ENCODE results near the gene HEXD. TPM values are rescaled to one million over a fixed set of nuclear protein-coding genes. Genes with fewer than 3 reads are reported as not detected.

The HEXD gene
- total and polyA plus RNA-seq, 3 experiments from 2014 or later: 10.6 to 30.4 (median 29.6) TPM

DNA sequence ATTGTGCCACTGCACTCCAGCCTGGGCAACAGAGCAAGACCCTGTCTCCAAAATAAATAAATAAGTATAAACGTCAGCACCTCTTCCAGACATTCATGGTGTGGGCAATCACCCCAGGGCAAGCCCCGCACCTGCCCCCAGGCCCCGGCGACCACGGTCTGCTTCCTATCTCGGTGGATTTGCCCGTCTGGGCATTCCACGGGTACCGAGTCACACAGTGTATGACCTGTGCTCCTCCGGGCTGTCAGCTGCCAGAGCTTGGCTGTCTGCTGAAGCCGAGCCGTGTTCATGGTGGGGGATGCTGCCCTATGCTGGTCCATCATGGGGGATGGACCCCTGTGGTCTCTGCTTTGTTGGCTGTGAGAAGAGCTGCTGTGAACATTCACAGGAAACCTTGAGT lies 17.0 kb downstream of the HEXD start:
- peak in 1 of 5 donors; percentile 26 for DNase-seq
- peaks cover 0 to 24% (median 0%) of the 10 kb centered on the region in 3 donors for H3K36me3 Mint-ChIP-seq
- CTCF ChIA-PET: interaction anchor here (1.1 kb wide), 1 partner anchor 82 kb away, joined by 3 read pairs; no protein-coding TSS in a partner anchor
- H3K27me3 Mint-ChIP-seq: peaks cover 0 to 2% of the 10 kb centered on the region in 2 donors
- no peak overlapping the region for H3K4me3 Mint-ChIP-seq
- Histone ChIP-seq H3K4me1 (ENCODE audit: insufficient read depth, low read length) (peaks cover 9% of the 10 kb centered on the region), H3K27me3 (ENCODE audit: insufficient read depth, low read length, poor library complexity, severe bottlenecking) (no peaks in the 10 kb centered on the region), H3K27ac (ENCODE audit: low read depth, low read length) (no peak overlapping the region), H3K9me3 (ENCODE audit: low read length) (no peaks in the 10 kb centered on the region), H3K36me3 (ENCODE audit: insufficient read depth, low read length) (peaks cover 6% of the 10 kb centered on the region), H3K4me3 (ENCODE audit: low read length) (no peak overlapping the region)
- POLR2A ChIA-PET: no interaction called here
- peak overlapping the region in 2 of 8 donors; percentile 32 to 79 for H3K27ac Mint-ChIP-seq
- H3K9me3 Mint-ChIP-seq: no peaks in the 10 kb centered on the region
- peaks cover 3 to 13% (median 11%) of the 10 kb centered on the region in 3 donors for H3K4me1 Mint-ChIP-seq

DNA sequence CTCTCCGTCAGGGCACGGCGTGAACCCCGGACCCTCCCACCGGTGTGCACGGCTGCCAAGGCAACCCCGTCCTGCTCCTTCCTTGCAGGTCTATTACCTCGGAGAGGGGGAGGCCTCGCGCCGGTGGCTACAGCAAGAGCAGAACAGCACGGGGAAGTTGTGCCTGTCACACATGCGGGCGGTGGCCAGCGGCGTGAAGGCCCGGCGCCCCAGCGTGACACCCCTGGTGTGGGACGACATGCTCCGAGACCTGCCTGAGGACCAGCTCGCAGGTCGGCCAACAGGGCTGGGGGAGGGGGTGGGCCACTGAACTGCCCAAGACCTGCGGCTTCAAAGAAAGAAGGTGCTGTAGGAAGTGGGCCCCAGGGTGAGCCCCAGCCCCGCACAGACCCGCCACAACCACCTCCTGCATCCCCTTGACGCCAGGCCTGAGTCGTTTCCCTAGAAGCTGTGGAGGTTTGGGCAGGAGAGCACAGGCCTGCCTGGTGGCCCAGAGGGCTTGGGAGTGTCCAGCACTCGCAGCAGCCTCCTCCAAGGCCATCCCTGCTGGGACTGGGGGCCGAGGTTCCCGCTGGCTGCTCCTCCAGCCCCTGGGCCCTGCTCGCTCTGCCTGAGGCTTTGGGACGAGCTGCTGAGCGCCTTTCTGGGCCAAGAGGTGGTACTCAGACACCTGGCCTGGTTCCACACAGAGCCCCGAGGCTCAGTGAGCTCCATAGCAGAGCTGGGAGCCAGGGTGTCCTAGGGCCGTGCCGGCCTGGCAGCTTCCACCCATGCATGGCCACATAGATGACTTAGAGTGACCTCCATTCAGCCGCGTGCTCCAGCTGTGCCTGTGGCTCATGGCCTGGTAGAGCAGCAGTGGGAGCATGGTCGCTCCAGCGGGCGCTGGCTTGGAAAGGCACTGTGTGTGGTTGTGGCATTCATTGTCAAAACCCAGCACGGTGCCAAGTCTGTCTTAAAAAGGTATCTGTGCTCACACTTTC lies 17.7 kb downstream of the HEXD start:
- Mint-ChIP-seq H3K36me3 (peaks cover 0 to 23% (median 0%) of the 10 kb centered on the region in 3 donors), H3K4me3 (no peak overlapping the region), H3K27me3 (peaks cover 0 to 2% of the 10 kb centered on the region in 2 donors), H3K4me1 (peaks cover 4 to 16% (median 9%) of the 10 kb centered on the region in 3 donors), H3K9me3 (no peaks in the 10 kb centered on the region), H3K27ac (no peak overlapping the region)
- Histone ChIP-seq H3K27me3 (ENCODE audit: insufficient read depth, low read length, poor library complexity, severe bottlenecking) (no peaks in the 10 kb centered on the region), H3K4me1 (ENCODE audit: insufficient read depth, low read length) (peaks cover 9% of the 10 kb centered on the region), H3K9me3 (ENCODE audit: low read length) (no peaks in the 10 kb centered on the region), H3K27ac (ENCODE audit: low read depth, low read length) (no peak overlapping the region), H3K4me3 (ENCODE audit: low read length) (no peak overlapping the region), H3K36me3 (ENCODE audit: insufficient read depth, low read length) (peaks cover 6% of the 10 kb centered on the region)
- ChIA-PET CTCF (interaction anchor here (1.1 kb wide), 1 partner anchor 83 kb away, joined by 3 read pairs; no protein-coding TSS in a partner anchor), POLR2A (no interaction called here)
- DNase-seq: peak in 1 of 5 donors; percentile 45

DNA sequence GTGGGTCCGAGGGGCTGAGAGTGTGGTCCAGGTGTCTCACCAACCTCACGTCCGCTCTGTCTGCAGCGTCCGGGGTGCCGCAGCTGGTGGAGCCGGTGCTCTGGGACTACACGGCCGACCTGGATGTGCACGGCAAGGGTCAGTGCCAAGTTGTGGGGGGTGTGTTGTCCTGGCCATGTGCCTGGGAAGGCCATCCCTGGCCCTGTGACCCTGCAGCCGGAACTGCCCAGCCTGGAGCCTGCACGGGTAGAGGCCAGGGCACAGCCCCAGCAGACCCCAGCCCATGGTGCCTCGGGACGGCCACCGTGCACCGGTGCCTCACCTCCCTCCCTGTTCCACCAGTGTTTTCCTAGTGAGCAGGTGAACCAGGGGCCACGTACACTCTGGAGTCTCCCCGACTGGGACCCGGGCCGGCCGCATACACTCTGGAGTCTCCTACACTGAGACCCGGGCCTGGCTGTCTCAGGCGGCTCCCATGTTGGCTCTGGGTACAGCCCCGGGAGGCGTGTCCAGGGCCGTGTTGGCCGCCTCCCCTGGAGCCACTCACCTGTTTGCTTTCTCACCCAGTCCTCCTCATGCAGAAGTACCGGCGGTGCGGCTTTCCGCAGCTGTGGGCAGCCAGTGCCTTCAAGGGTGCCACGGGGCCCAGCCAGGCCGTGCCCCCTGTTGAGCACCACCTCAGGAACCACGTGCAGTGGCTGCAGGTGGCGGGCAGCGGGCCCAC lies 18.6 kb downstream of the HEXD start:
- peaks cover 6% of the 10 kb centered on the region for H3K36me3 ChIP-seq (ENCODE audit: insufficient read depth, low read length)
- no peak overlapping the region for H3K4me3 ChIP-seq (ENCODE audit: low read length)
- no peak overlapping the region for H3K27ac ChIP-seq (ENCODE audit: low read depth, low read length)
- no peak overlapping the region for H3K4me3 Mint-ChIP-seq
- H3K27me3 Mint-ChIP-seq: peaks cover 0 to 2% of the 10 kb centered on the region in 2 donors
- POLR2A ChIA-PET: no interaction called here
- H3K27ac Mint-ChIP-seq: no peak overlapping the region
- no peaks in the 10 kb centered on the region for H3K27me3 ChIP-seq (ENCODE audit: insufficient read depth, low read length, poor library complexity, severe bottlenecking)
- H3K36me3 Mint-ChIP-seq: peaks cover 0 to 21% (median 0%) of the 10 kb centered on the region in 3 donors
- H3K9me3 Mint-ChIP-seq: no peaks in the 10 kb centered on the region
- CTCF ChIA-PET: no interaction called here
- H3K4me1 ChIP-seq (ENCODE audit: insufficient read depth, low read length): peaks cover 9% of the 10 kb centered on the region
- H3K4me1 Mint-ChIP-seq: peaks cover 4 to 16% (median 9%) of the 10 kb centered on the region in 3 donors
- no peak for DNase-seq
- H3K9me3 ChIP-seq (ENCODE audit: low read length): no peaks in the 10 kb centered on the region

DNA sequence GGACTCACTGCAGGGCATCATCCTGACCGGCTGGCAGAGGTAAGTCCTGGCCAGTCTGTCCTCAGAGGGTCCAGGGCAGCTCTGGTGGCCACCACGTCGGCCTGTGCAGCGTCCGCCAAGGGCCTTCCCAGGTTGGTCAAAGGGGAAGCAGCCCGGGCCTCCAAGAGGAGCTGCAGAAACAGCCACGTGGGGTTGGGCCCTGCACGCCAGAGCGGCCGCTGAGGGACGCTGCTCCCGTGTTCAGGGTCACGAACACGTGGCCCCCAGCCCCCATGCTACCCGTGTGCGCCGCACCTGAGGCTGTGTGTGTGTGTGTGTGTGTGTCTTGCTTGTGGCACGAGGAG lies 19.1 kb downstream of the HEXD start:
- no peak for DNase-seq

DNA sequence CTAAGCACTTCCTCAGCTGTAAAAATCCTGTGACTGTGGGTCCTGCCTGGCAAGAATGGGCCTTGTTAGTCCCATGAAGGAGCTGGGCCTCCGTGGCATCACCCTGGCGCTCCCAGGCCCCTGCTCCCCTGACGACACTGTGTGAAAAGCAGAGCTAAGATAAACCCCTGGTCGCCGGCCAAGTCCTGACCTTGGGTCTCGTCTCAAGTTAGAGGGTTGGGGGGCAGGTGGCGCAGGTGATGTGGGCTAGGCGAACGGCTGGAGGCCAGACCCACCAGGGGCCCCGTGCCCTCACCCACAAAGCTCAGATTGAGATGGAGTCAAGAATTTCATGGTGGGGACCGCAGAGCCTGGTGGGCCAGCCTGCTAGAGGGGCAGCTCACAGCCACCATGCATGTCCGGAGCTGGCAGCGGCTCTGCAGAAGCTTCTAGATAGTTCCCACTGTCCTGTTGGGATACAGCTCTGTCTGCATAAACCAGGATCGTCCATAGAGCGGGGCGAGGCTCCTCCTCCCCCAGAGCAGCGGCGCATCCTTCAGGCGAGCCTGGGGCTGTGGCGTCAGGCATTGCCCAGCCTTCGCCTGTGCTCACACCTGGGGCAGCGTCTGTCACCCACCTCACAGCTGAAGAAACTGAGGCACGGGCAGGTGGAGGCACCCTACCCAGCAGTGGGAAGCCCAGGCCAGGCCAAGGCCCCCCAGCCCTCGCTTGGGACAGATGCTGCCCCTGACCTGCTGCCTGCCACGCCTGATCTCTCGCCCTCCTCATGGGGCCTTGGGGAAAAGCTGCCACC lies 20.4 kb downstream of the HEXD start:
- CTCF ChIA-PET: interaction anchor here (0.7 kb wide), 1 partner anchor 16 kb away, joined by 5 read pairs; no protein-coding TSS in a partner anchor
- peak overlapping the region in 1 of 8 donors; percentile 71 for H3K27ac Mint-ChIP-seq
- H3K4me3 Mint-ChIP-seq: no peak overlapping the region
- peaks cover 0 to 31% (median 0%) of the 10 kb centered on the region in 3 donors for H3K36me3 Mint-ChIP-seq
- peaks cover 4 to 23% (median 9%) of the 10 kb centered on the region in 3 donors for H3K4me1 Mint-ChIP-seq
- H3K9me3 Mint-ChIP-seq: no peaks in the 10 kb centered on the region
- POLR2A ChIA-PET: no interaction called here
- H3K27ac ChIP-seq (ENCODE audit: low read depth, low read length): no peak overlapping the region
- DNase-seq: peak in 1 of 5 donors; percentile 39
- no peak overlapping the region for H3K4me3 ChIP-seq (ENCODE audit: low read length)
- H3K27me3 Mint-ChIP-seq: no peaks in the 10 kb centered on the region
- H3K9me3 ChIP-seq (ENCODE audit: low read length): no peaks in the 10 kb centered on the region
- H3K4me1 ChIP-seq (ENCODE audit: insufficient read depth, low read length): peaks cover 9% of the 10 kb centered on the region
- peaks cover 10% of the 10 kb centered on the region for H3K36me3 ChIP-seq (ENCODE audit: insufficient read depth, low read length)
- no peaks in the 10 kb centered on the region for H3K27me3 ChIP-seq (ENCODE audit: insufficient read depth, low read length, poor library complexity, severe bottlenecking)

More for the DNA sequence above, 19.1 kb downstream of the HEXD start:
- Histone ChIP-seq H3K27me3 (ENCODE audit: insufficient read depth, low read length, poor library complexity, severe bottlenecking) (no peaks in the 10 kb centered on the region), H3K9me3 (ENCODE audit: low read length) (no peaks in the 10 kb centered on the region), H3K36me3 (ENCODE audit: insufficient read depth, low read length) (peaks cover 6% of the 10 kb centered on the region), H3K27ac (ENCODE audit: low read depth, low read length) (no peak overlapping the region), H3K4me1 (ENCODE audit: insufficient read depth, low read length) (peaks cover 9% of the 10 kb centered on the region), H3K4me3 (ENCODE audit: low read length) (no peak overlapping the region)
- H3K9me3 Mint-ChIP-seq: no peaks in the 10 kb centered on the region
- H3K36me3 Mint-ChIP-seq: peaks cover 0 to 22% (median 0%) of the 10 kb centered on the region in 3 donors
- H3K27me3 Mint-ChIP-seq: no peaks in the 10 kb centered on the region
- H3K4me1 Mint-ChIP-seq: peaks cover 4 to 16% (median 9%) of the 10 kb centered on the region in 3 donors
- no peak overlapping the region for H3K27ac Mint-ChIP-seq
- CTCF ChIA-PET: no interaction called here
- H3K4me3 Mint-ChIP-seq: no peak overlapping the region
- POLR2A ChIA-PET: no interaction called here

DNA sequence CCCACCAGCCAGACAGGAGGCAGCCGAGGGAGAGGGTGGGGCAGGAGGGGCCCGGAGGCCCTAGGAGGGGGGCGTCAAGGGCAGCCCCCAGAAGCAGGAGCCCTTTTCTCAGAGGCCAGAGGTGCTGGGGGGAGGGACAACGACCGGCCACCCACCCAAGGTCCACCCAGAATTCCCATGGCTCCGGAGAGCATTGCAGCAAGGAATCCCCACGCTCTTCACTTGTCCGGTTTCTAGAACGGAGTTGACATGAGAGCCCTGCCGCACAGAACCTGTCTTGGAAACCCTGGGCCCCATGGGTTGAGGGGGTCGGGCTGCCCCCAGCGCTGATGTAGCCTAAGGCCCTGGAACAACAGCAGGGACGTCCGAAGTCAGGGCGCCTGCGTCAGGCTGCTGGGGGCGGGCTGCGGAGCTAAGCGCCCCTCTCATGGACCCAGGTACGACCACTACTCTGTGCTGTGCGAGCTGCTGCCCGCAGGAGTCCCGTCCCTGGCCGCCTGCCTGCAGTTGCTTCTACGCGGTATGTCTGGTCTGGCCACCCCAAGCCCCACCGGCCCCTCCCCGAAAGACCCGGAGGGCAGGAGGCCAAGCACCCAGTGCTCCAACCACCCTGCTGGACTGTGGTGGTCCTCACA lies 21.2 kb downstream of the HEXD start:
- Mint-ChIP-seq H3K4me3 (no peak overlapping the region), H3K4me1 (peaks cover 3 to 17% (median 4%) of the 10 kb centered on the region in 3 donors), H3K27ac (no peak overlapping the region), H3K9me3 (no peaks in the 10 kb centered on the region), H3K27me3 (no peaks in the 10 kb centered on the region), H3K36me3 (peaks cover 0 to 35% (median 0%) of the 10 kb centered on the region in 3 donors)
- ChIA-PET POLR2A (no interaction called here), CTCF (no interaction called here)
- Histone ChIP-seq H3K27me3 (ENCODE audit: insufficient read depth, low read length, poor library complexity, severe bottlenecking) (no peaks in the 10 kb centered on the region), H3K4me1 (ENCODE audit: insufficient read depth, low read length) (peaks cover 4% of the 10 kb centered on the region), H3K9me3 (ENCODE audit: low read length) (no peaks in the 10 kb centered on the region), H3K36me3 (ENCODE audit: insufficient read depth, low read length) (peaks cover 10% of the 10 kb centered on the region), H3K4me3 (ENCODE audit: low read length) (no peak overlapping the region), H3K27ac (ENCODE audit: low read depth, low read length) (no peak overlapping the region)
- DNase-seq: peak in 1 of 5 donors; percentile 43

DNA sequence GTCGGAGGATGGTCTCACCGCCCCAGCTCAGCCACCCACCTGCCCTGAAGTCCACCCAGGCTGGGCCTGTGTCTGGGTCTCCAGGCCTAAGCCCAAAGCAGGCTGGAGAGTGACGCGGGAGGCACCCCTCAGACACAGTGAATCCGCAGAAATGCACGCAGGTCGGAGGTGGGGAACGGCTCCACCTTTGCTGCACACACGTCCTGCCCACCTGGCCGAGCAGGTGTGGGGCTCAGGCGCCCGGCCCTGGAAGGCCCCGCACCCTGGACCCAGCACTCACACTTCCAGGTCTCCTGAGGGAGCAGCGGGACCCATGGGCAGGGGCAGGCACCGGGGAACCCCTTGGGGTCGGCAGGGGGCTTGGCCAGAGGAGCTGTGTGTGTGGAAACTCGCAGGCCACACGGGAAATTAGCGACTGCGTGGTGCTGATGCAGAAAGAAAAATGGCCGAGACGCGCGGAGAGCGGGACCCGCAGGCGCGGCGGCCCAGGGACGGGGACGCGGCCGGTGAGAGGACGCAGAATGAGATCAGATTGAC lies 21.8 kb downstream of the HEXD start:
- CTCF ChIA-PET: no interaction called here
- DNase-seq: peak in 1 of 5 donors; percentile 41
- Mint-ChIP-seq H3K9me3 (no peaks in the 10 kb centered on the region), H3K27me3 (no peaks in the 10 kb centered on the region), H3K4me1 (peaks cover 0 to 15% (median 1%) of the 10 kb centered on the region in 3 donors), H3K4me3 (no peak overlapping the region), H3K27ac (no peak overlapping the region), H3K36me3 (peaks cover 0 to 40% (median 0%) of the 10 kb centered on the region in 3 donors)
- no peak overlapping the region for H3K4me3 ChIP-seq (ENCODE audit: low read length)
- POLR2A ChIA-PET: no interaction called here
- no peak overlapping the region for H3K27ac ChIP-seq (ENCODE audit: low read depth, low read length)
- H3K4me1 ChIP-seq (ENCODE audit: insufficient read depth, low read length): no peaks in the 10 kb centered on the region
- no peaks in the 10 kb centered on the region for H3K9me3 ChIP-seq (ENCODE audit: low read length)
- H3K36me3 ChIP-seq (ENCODE audit: insufficient read depth, low read length): peaks cover 10% of the 10 kb centered on the region
- no peaks in the 10 kb centered on the region for H3K27me3 ChIP-seq (ENCODE audit: insufficient read depth, low read length, poor library complexity, severe bottlenecking)

Measured in CD8-positive, alpha-beta memory T cell (primary cell).